ENCODE data around the gene CAND1.

Gene CAND1

GRCh38 chr12:67344979-67345710 lies 76.0 kb downstream of the CAND1 start:
- no peak for DNase-seq (ENCODE audit: low read depth in 2 of 2)

GRCh38 chr12:67348683-67349082 lies 79.5 kb downstream of the CAND1 start:
- DNase-seq (ENCODE audit: low read depth in 2 of 2): no peak

DNA sequence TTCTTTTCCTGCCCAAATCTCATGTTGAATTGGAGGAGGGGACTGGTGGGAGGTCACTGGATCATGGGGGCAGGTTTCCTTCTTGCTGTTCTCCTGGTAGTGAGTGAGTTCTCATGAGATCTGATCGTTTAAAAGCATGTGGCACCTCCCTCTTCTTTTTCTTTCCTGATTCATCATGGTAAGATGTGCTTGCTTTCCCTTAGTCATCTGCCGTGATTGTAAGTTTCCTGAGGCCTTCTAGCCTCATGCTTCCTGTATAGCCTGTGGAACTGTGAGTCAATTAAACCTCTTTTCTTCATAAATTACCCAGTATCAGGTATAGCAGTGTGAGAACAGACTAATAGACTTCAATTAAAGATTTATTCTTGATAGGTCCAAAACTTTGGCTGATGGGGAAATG lies 83.5 kb downstream of the CAND1 start:
- no peak for DNase-seq (ENCODE audit: low read depth in 2 of 2)

DNA sequence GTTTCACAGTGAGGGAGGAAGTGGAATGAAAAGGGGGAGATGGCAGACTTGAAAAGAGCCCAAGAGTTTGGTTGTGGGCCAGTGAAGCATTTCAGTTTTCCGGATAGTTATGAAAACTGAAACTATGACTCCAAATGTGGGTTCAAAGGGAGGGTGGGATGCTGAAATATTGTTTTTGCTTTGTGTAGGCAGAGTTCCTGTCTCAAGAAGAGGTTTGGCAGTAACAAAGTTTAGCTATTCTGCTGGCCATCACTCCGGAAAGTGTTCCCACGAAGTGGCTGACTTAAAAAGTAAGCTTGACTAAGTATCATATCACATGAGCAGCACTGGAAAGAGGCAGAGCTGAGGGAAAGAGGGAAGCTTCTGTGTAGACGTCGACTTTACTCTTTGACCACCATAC lies 85.2 kb downstream of the CAND1 start:
- DNase-seq (ENCODE audit: low read depth in 2 of 2): no peak

- no peak for DNase-seq (ENCODE audit: low read depth in 2 of 2)
Observed at GRCh38 chr12:67354966-67355365, 85.8 kb downstream of the CAND1 start.

DNA sequence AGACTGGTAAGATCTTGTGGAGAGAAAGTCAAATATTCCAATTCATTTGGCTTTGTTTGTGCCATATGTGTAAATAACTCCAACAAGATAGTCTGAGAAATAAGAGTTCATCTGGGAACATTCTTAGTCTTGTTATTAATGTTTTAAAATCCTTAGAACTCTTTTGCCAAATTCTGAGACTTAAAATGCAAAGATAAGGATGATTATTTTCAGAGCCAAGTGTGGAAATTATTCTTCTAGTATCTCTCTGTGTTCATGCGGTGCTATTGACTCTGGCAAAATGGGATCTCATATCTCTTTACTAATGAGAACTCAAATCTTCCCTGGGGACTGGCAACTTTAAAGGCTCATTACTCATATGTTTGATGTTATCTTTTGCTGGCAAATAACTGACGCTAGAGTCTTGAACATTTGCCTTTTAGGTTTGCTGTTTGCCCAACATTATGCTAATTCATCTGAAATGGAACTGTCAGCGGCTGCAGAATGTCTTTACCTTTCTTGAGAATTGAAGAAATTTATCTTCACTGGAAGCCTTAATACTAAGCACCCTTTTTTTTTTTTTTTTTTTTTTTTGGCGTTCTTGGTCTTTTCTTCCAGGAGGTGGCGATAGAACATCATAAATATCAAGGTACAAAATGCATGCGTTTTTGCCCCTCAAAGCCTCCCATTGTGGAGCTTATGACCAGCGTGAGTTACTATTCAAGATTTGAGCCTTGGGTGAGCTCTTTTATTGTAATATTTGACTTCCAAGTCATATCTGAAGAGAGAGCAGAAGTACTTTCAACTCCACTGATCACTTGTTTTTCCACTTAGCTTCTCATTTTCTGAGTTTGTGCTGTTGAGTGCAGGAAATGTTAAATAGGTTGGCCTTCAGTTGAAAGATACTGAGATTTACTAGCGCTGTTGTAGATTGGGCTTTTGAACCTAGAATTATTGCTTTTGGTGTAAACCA lies 86.5 kb downstream of the CAND1 start:
- DNase-seq (ENCODE audit: low read depth in 2 of 2): no peak

DNA sequence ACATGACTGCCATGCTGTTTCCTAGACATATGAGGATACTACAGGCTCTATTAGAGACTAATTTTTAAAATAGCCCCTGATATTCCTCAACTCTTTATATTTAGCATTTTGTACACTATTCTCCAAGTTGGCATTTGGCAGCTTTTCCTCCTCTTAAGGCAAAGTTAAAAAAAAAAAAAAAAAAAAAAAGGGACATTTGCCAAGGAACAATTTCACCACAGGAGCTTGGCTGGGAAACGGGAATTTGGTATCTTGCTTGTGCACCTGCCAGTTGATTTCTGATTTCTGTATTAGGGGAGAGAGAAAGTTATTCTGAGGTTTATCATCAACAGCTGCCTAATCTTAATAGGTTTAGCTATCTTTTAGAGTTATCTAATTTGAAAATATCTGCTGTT lies 87.2 kb downstream of the CAND1 start:
- DNase-seq (ENCODE audit: low read depth in 2 of 2): no peak

GRCh38 chr12:67357376-67358125 lies 88.4 kb downstream of the CAND1 start:
- no peak for DNase-seq (ENCODE audit: low read depth in 2 of 2)

DNA sequence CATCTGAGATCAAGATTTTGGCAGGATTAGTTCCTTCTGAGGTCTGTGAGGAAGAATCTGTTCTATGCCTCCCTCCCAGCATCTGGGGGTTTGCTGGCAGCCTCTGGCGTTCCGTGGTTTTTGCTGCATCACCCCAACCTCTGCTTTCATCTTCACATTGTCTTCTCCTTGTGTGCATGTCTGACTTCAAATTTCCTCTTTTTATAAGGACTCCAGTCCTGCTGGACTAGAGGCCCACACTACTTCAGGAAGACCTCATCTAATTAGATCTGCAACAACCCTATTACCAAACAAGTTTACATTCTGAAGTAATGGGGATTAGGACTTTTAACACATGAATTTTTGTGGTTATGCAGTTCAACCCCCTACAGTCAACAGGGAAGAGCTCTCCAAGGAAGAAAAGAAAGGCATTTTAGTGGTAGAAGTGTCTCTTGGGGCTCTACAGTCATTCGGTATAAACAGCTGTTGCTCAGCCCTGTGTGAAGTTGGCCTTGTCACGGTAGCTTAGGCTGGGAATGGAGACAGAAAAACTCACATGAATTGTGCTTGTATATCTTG lies 89.7 kb downstream of the CAND1 start:
- no peak for DNase-seq (ENCODE audit: low read depth in 2 of 2)

- no peak for DNase-seq (ENCODE audit: low read depth in 2 of 2)
Observed at GRCh38 chr12:67362526-67362925, 93.4 kb downstream of the CAND1 start.

GRCh38 chr12:67364228-67364627 lies 95.1 kb downstream of the CAND1 start:
- no peak for DNase-seq (ENCODE audit: low read depth in 2 of 2)

GRCh38 chr12:67365131-67365530 lies 96.0 kb downstream of the CAND1 start:
- no peak for DNase-seq (ENCODE audit: low read depth in 2 of 2)

DNA sequence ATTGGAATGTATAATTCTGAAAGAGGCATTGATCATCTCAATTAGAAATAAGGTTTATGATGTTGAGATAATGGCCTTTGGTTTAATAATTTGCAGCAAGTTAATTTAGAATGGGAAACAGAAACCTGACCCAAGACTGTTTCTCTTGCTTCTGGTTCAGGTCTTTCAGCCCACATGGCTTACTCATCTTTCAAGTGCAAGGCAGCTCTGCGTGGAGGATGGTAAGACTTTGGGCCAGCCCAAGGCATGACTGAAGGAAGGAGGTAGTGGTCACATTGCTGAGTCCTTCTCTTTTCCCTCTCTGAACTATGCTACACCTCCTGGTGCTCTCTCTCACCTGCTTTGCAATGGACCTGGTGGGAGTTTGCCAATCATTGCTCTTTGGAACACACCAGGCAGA lies 98.7 kb downstream of the CAND1 start:
- no peak for DNase-seq (ENCODE audit: low read depth in 2 of 2)
